Natural killer cell (primary cell): Measurements from ENCODE around the gene MSANTD7. TPM values are rescaled to one million over a fixed set of nuclear protein-coding genes. Genes with fewer than 3 reads are reported as not detected.

Experiments used
- ATAC-seq, 3 donors: fragments of 150-1000 bp in 2 of 3; fragments of 200-7000 bp in 1 of 3; cut with Tn5 transposase; 1 replicate in 1 of 3; 2 replicates in 2 of 3; pipeline ENCODE4 v1.10.0; 2021; ENCODE audit warnings: mild to moderate bottlenecking in 2 of 3, moderate library complexity in 2 of 3
- DNase-seq, 2 donors: peaks; one replicate each; pipeline versions ENCODE4 v3.0.0 to v3.0.0-alpha.2; 2013 to 2021; ENCODE audit warnings: mixed read lengths in 1 of 2
- H3K27ac ChIP-seq: one replicate; pipeline ENCODE4 v1.5.1; 2013; ENCODE audit warnings: mild to moderate bottlenecking, low read length
- H3K27me3 ChIP-seq: one replicate; pipeline ENCODE4 v1.6.1; 2013; ENCODE audit warnings: low read length; ENCODE audit not compliant: control insufficient read depth, insufficient read depth
- H3K36me3 ChIP-seq: one replicate; pipeline ENCODE4 v1.6.1; 2013; ENCODE audit warnings: low read length; ENCODE audit not compliant: control insufficient read depth, insufficient read depth
- H3K4me1 ChIP-seq: one replicate; pipeline ENCODE4 v1.6.1; 2013; ENCODE audit warnings: low read length; ENCODE audit not compliant: control insufficient read depth, insufficient read depth
- H3K4me3 ChIP-seq: one replicate; pipeline ENCODE4 v1.5.1; 2013; ENCODE audit warnings: low read length
- H3K9me3 ChIP-seq: one replicate; pipeline ENCODE4 v1.6.1; 2013; ENCODE audit warnings: low read length; ENCODE audit not compliant: control insufficient read depth, insufficient read depth
- H3K27ac Mint-ChIP-seq, 2 donors: one replicate each; pipeline ENCODE4 v1.8.0; 2022; ENCODE audit warnings: mild to moderate bottlenecking in 2 of 2, mixed read lengths in 2 of 2, moderate library complexity in 1 of 2
- H3K27me3 Mint-ChIP-seq, 2 donors: one replicate each; pipeline ENCODE4 v1.8.0; 2022; ENCODE audit warnings: low read depth in 2 of 2, mixed read lengths in 2 of 2
- H3K36me3 Mint-ChIP-seq: one replicate; pipeline ENCODE4 v1.8.0; 2022; ENCODE audit warnings: mixed read lengths
- H3K4me1 Mint-ChIP-seq, 2 donors: one replicate each; pipeline ENCODE4 v1.8.0; 2022; ENCODE audit warnings: mixed read lengths in 2 of 2
- H3K4me3 Mint-ChIP-seq: one replicate; pipeline ENCODE4 v1.8.0; 2022; ENCODE audit warnings: mild to moderate bottlenecking, moderate library complexity, mixed read lengths
- H3K9me3 Mint-ChIP-seq, 2 donors: one replicate each; pipeline ENCODE4 v1.8.0; 2022; ENCODE audit warnings: mixed read lengths in 2 of 2
- WGBS: methylation state at CpG from one replicate; pipeline ENCODE4 v1.1.7; 2013; ENCODE audit warnings: missing lambda C conversion rate; ENCODE audit not compliant: insufficient coverage; 5-methylcytosine and 5-hydroxymethylcytosine counted together
- intact Hi-C: fragments of 100-400 bp; cut with micrococcal nuclease; formaldehyde crosslinking; loops from one replicate; pipeline ENCODE4 v1.14.2; 2022
- total RNA-seq, 4 donors: library from RNA; stranded (reverse); fragments of 120-200 nt in 1 of 4; gene quantifications; one replicate each; pipeline versions ENCODE4 v1.2.3 to v1.2.4, GENCODE V29; 2013 to 2022
- TF ChIP-seq, protein P1 (sequence below): fragments of 200-600 bp; IDR thresholded peaks from one replicate; pipeline ENCODE4 v1.8.0; 2022; ENCODE audit warnings: antibody characterized with exemption

MSANTD7 gene
- total RNA-seq, 3 donors from 2014 or later (not counting 1 experiment from before 2014, with no cell fraction given) = 19.6 to 25.1 (median 24.0) TPM

DNA sequence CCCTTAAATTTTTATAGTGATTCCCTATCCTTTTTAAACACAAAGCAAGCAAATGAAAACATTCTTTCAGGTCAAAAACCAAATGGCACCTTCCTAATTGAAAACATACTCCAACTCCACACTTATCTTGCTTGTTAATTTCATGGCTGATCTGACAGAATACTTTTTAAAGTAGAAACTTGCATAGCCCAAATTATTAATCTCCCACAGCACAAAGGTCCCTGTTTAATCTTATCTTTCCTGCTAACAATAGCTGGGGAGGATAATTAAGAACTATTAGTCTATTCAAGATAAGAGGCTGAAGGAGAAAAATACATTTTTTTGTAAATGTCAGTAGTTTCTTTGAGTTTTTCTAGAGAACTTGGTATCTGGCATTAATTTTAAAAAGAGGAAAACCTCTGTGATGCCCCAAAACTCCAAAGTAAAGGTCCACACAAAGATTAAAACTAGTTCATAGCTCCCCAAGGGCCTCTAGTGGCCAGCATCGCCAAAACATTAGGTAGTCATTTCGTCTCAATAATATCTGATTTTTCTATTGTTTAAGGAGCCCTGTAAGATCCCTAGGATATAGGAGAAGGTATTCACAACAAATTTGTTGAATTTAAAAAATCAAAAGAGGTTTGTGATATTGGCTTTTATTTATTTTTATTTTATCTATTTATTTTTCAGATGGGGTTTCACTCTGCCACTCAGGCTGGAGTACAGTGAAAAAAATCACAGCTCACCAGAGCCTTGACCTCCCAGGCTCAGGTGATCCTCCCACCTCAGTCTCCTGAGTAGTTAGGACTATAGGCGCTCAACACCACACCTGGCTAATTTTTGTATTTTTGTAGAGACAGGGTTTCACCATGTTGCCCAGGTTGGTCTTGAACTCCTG lies 15.0 kb upstream of the MSANTD7 start:
- Mint-ChIP-seq H3K4me1 (peaks cover 5% of the 10 kb centered on the region in 2 donors), H3K4me3 (no peak overlapping the region), H3K36me3 (no peaks in the 10 kb centered on the region), H3K9me3 (no peaks in the 10 kb centered on the region), H3K27me3 (peaks cover 0 to 2% of the 10 kb centered on the region in 2 donors), H3K27ac (no peak overlapping the region)
- intact Hi-C loops = loop anchor here (1.0 to 10.0 kb wide), 2 partner anchors 324 to 628 kb away; no protein-coding TSS in a partner anchor
- no peak overlapping the region for H3K4me3 ChIP-seq
- no peaks in the 10 kb centered on the region for H3K9me3 ChIP-seq
- ATAC-seq = peak in 2 of 3 donors; percentile 64 to 67
- peak in 1 of 2 donors; percentile 69 for DNase-seq
- H3K27me3 ChIP-seq = no peaks in the 10 kb centered on the region
- TF ChIP-seq, protein P1, sequence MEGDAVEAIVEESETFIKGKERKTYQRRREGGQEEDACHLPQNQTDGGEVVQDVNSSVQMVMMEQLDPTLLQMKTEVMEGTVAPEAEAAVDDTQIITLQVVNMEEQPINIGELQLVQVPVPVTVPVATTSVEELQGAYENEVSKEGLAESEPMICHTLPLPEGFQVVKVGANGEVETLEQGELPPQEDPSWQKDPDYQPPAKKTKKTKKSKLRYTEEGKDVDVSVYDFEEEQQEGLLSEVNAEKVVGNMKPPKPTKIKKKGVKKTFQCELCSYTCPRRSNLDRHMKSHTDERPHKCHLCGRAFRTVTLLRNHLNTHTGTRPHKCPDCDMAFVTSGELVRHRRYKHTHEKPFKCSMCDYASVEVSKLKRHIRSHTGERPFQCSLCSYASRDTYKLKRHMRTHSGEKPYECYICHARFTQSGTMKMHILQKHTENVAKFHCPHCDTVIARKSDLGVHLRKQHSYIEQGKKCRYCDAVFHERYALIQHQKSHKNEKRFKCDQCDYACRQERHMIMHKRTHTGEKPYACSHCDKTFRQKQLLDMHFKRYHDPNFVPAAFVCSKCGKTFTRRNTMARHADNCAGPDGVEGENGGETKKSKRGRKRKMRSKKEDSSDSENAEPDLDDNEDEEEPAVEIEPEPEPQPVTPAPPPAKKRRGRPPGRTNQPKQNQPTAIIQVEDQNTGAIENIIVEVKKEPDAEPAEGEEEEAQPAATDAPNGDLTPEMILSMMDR = peak; percentile 76
- WGBS = 45% methylated on average over 3 of the region's 3 CpGs
- no peaks in the 10 kb centered on the region for H3K36me3 ChIP-seq
- no peaks in the 10 kb centered on the region for H3K4me1 ChIP-seq
- no peak overlapping the region for H3K27ac ChIP-seq

- Mint-ChIP-seq H3K9me3 (no peaks in the 10 kb centered on the region), H3K36me3 (no peaks in the 10 kb centered on the region), H3K27ac (no peak overlapping the region), H3K27me3 (peaks cover 0 to 2% of the 10 kb centered on the region in 2 donors), H3K4me3 (no peak overlapping the region), H3K4me1 (peaks cover 5% of the 10 kb centered on the region in 2 donors)
- TF ChIP-seq, protein P1 = no peak
- intact Hi-C loops = loop anchor here (1.0 to 10.0 kb wide), 2 partner anchors 325 to 629 kb away; no protein-coding TSS in a partner anchor
- no peak overlapping the region for H3K27ac ChIP-seq
- ATAC-seq (no peak), DNase-seq (no peak)
- H3K9me3 ChIP-seq = no peaks in the 10 kb centered on the region
- no peaks in the 10 kb centered on the region for H3K36me3 ChIP-seq
- H3K4me1 ChIP-seq = no peaks in the 10 kb centered on the region
- no peak overlapping the region for H3K4me3 ChIP-seq
- no peaks in the 10 kb centered on the region for H3K27me3 ChIP-seq
- WGBS = 90% methylated on average over 3 of the region's 3 CpGs
Measured at GRCh38 chr10:14823966-14824365, 14.1 kb upstream of the MSANTD7 start.

DNA sequence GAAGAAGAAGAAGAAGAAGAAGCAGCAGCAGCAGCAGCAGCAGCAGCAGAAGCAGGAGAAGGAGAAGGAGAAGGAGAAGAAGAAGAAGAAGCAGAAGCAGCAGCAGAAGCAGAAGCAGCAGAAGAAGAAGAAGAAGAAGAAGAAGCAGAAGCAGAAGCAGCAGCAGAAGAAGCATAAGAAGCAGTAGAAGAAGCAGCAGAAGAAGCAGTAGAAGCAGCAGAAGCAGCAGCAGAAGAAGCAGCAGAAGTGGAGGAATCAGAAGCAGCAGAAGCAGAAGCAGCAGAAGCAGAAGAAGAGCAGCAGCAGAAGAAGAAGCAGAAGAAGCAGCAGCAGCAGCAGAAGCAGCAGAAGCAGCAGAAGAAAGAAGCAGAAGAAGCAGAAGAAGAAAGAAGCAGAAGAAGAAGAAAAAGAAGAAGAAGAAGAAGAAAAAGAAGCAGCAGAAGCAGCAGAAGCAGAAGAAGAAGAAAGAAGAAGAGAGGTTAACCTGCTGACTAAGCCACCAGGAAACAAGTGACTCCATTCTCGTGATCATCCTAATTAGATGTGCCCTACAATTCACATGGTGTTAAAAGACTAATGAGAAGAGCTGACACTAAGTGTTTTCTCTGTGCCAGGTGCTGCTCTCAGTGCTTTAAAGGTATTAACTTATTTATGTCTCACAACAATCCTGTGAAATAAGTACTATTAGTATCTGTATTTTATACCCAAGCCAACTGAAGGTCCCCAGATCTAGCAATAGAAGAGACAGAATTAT lies 11.9 kb upstream of the MSANTD7 start:
- no peak overlapping the region for H3K27ac ChIP-seq
- H3K9me3 ChIP-seq = no peaks in the 10 kb centered on the region
- intact Hi-C loops = loop anchor here (10.0 kb wide), 1 partner anchor 631 kb away; no protein-coding TSS in a partner anchor
- no peak overlapping the region for H3K4me3 ChIP-seq
- H3K4me1 ChIP-seq = no peaks in the 10 kb centered on the region
- H3K36me3 ChIP-seq = no peaks in the 10 kb centered on the region
- Mint-ChIP-seq H3K9me3 (no peaks in the 10 kb centered on the region), H3K4me3 (no peak overlapping the region), H3K4me1 (peaks cover 5% of the 10 kb centered on the region in 2 donors), H3K27ac (no peak overlapping the region), H3K36me3 (no peaks in the 10 kb centered on the region), H3K27me3 (peaks cover 0 to 2% of the 10 kb centered on the region in 2 donors)
- WGBS = 14% methylated on average over 1 of the region's 1 CpG
- no peaks in the 10 kb centered on the region for H3K27me3 ChIP-seq
- DNase-seq = no peak
- no peak for ATAC-seq
- TF ChIP-seq, protein P1 = no peak
